ENCODE results near the gene MAMDC4.
"Not testable (repeated sequence)": the region's sequence is repeated elsewhere in the genome, so short reads cannot be mapped to it uniquely, and the experiment has no call there.

Gene MAMDC4

DNA sequence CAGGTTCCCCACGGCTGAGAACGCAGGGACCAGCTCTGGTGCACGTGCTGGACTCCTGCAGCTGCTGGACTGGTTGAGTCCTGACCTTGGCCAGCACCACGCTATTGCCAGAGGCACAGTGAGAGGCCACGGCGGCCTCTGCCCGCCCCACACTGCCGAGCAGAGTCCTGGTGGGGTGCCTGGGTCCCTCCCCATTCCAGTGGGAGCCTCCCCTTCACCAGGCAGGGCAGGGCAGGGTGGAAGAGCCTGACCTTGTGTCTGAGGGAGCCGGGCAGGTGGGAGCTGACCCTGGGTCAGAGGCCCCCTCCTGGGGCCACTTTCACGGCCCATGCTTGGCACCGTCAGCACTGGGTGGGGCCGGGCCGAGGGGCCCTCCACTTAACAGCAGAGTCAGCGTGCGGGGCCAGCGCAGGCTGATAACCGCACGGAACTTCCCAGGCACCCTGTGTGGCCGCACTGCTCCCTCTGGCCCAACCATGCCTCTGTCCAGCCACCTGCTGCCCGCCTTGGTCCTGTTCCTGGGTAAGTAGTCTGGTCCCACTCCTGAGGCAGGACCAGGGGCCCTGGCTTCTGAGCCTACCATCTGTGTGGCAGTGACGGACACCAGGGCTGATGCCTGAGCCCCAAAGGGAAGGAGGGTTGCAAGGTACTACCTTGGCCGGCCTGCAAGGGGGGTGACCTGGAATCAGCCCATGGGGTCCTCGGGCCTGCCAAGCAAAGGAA lies at the start of gene MAMDC4:
Gene MAMDC4 (plus strand): TSS at position 406 of the 723 bp plus-strand sequence. CDS start 71 bp downstream, at position 477.
- H3K27me3 ChIP-seq: peaks cover 8% of the 10 kb centered on the region; the same call in 1 of the 2 replicates
- H4K20me1 ChIP-seq: peaks cover 53% of the 10 kb centered on the region
- H3K4me1 ChIP-seq: peaks cover 65% of the 10 kb centered on the region
- no peak within 1 kb of the TSS; the same call in 1 of the 2 replicates for H3K9ac ChIP-seq
- TF ChIP-seq Cebpa-rat (IDR thresholded peaks at IDR 0.05): no peak
- H3K27ac ChIP-seq: no peak within 1 kb of the TSS
- H3K4me3 ChIP-seq: no peak within 1 kb of the TSS
- H3K9me3 ChIP-seq: no peaks in the 10 kb centered on the region
- H3K36me3 ChIP-seq: peaks cover 26% of the 10 kb centered on the region
- no peak within 1 kb of the TSS for H3K4me2 ChIP-seq

DNA sequence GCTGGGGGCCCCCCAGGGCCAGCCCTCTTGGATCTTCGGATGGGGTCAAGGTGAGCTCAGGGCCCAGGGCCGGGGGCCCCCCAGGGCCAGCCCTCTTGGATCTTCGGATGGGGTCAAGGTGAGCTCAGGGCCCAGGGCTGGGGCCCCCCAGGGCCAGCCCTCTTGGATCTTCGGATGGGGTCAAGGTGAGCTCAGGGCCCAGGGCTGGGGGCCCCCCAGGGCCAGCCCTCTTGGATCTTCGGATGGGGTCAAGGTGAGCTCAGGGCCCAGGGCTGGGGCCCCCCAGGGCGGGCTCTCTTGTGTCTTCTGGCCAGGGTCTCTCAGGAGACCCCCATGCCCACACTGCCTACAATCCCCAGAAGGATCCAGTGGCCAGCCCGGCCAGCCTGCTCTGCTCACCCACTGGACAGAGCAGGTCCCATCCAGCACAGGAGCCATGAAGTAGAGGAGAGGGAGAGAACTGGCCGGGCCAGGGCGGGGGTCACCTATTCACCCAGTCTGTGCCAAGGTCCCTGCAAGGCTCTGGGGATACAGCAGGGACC lies 49.1 kb upstream of the MAMDC4 start:
- H3K27me3 ChIP-seq, H3K9ac ChIP-seq, H3K9me3 ChIP-seq, H3K4me2 ChIP-seq, H3K27ac ChIP-seq, H3K4me3 ChIP-seq: not testable (repeated sequence)
- Histone ChIP-seq H3K4me1 (peaks cover 58% of the 10 kb centered on the region), H4K20me1 (peaks cover 13% of the 10 kb centered on the region), H3K36me3 (peaks cover 36% of the 10 kb centered on the region)

DNA sequence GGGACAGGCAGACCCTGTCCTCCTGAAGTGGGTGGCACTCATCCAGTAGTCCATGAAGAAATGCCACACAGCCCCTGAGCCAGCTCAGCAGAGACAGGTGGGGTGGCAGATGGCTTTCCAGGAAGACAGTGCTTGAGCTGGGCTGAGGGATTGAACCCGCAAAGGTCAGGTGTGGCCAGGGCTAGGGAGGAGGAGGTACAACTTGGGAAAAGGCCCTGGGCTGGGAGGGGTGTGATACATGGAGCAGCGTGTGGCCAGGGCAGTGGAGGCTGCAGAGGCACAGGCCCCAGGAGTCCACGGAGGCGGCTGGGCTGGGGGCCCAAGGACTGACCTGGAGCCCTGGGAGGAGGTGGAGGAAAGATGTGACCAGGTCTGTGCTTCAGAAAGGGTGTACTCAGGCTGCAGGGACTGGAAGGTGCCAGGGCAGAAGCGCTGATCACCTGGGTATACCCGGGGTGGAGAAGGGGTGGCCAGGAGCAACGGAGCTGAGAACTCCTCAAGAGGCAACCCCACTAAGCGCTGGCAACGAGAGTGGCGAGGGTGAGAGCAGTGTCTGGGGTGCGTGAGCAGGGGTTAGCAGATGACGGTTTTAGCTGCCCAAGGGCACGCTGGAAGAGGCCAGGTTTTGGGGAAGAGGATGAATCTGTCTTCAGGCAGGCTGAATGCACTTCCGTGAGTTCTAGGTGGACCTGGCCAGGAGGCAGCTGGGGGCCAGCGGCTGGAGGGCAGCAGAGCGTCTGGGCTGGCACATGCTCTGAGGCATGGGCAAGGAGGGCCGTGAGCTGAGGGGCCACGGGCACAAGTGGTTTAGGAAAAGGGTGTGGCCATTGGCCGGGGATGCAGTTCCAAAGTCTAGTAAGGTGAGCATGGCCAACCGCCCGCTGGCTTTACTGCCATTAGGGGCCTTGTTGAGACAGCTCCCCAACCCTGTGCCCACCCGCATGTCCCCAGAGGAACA lies 48.3 kb upstream of the MAMDC4 start:
- Histone ChIP-seq H3K9me3 (no peaks in the 10 kb centered on the region), H3K27ac (no peak overlapping the region), H3K27me3 (peaks cover 7% of the 10 kb centered on the region), H3K36me3 (peaks cover 36% of the 10 kb centered on the region), H3K9ac (no peak overlapping the region), H4K20me1 (peaks cover 17% of the 10 kb centered on the region), H3K4me3 (no peak overlapping the region), H3K4me1 (peaks cover 55% of the 10 kb centered on the region), H3K4me2 (no peak overlapping the region)
- TF ChIP-seq Cebpa-rat (IDR thresholded peaks at IDR 0.05): no peak

DNA sequence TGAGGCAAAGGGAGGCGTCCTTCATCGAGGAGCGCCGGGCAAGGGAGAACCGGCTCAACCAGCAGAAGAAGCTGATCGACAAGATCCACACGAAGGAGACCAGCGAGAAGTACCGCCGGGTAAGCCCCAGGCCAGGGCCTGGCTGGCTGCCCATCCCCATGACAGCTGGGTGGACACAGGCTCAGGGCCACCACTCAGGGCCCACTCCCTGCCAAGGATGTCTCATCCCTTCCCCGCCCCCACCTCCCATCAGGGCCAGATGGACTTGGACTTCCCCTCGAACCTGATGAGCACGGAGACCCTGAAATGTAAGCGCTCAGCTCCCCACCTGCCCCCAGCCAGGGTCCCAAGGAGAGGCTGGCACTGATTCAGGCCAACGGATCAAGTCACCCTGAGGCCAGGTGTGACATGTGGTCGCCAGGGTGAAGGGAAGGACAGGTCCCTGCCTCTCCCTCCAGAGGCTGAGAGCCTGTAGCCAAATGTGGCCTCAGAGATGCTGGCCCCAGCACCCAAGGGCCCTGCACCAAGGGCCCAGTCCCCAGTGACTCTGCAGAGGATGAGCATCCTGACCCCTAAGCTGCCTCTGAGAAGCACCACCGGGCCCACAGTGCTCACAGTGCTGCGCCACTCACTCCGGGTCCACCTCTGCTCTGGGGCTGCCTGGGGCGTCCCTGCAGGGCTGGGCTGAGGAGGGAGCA lies 47.5 kb upstream of the MAMDC4 start:
- no peaks in the 10 kb centered on the region for H3K27me3 ChIP-seq
- no peak overlapping the region for H3K27ac ChIP-seq
- TF ChIP-seq Cebpa-rat (IDR thresholded peaks at IDR 0.05): no peak
- no peak overlapping the region for H3K4me3 ChIP-seq
- no peaks in the 10 kb centered on the region for H3K9me3 ChIP-seq
- H3K4me2 ChIP-seq: no peak overlapping the region
- peaks cover 40% of the 10 kb centered on the region for H3K36me3 ChIP-seq
- no peak overlapping the region for H3K9ac ChIP-seq
- peaks cover 22% of the 10 kb centered on the region for H4K20me1 ChIP-seq
- H3K4me1 ChIP-seq: peaks cover 55% of the 10 kb centered on the region

DNA sequence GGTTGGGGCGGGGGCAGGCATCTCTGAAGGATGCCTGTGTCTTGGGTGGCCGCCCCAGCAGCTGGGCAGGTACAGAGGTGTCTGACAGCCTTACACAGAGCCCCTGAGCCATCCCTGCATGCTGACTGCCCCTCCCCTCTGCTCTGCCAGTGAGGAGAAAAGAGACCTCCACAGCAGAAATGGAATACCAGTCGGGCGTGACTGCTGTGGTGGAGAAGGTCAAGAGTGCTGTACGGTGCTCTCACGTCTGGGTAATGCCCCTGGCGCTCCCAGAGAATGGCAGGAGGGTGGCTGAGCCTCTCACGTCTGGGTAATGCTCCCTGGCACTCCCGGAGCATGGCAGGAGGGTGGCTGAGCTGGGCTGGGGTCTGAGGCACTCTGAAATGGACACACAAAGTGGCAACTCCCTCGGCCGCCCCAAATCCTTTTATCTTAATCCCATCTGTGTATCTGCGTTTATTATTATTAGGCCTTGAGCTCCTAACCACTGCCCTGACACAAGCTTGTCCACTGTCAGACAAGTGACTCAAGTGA lies 46.9 kb upstream of the MAMDC4 start:
- Histone ChIP-seq H3K36me3 (peaks cover 46% of the 10 kb centered on the region), H3K9ac (no peak overlapping the region), H3K27me3 (no peaks in the 10 kb centered on the region), H3K9me3 (no peaks in the 10 kb centered on the region), H3K4me1 (peaks cover 59% of the 10 kb centered on the region), H4K20me1 (peaks cover 28% of the 10 kb centered on the region), H3K4me3 (no peak overlapping the region), H3K27ac (no peak overlapping the region), H3K4me2 (no peak overlapping the region)
- no peak for TF ChIP-seq Cebpa-rat (IDR thresholded peaks at IDR 0.05)

DNA sequence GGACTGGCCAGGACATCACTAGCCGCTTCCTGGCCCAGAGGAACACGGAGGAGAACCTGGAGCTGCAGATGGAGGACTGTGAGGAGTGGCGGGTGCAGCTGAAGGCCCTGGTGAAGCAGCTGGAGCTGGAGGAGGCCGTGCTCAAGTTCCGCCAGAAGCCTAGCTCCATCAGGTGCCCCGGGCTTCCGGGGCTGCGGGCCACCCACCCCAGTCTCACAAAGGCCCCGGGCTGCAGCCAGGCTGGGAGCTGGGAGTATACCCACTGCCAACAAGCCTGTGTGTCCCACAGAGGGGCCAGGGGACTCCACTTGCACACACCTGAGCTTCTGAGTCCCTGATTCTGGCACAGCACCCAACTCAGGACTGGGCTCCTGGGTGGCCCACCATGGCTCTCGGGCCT lies 46.1 kb upstream of the MAMDC4 start:
- H3K9ac ChIP-seq: peak overlapping the region; percentile 99; the same call in 1 of the 2 replicates
- no peak for TF ChIP-seq Cebpa-rat (IDR thresholded peaks at IDR 0.05)
- no peak overlapping the region for H3K27ac ChIP-seq
- no peaks in the 10 kb centered on the region for H3K27me3 ChIP-seq
- no peaks in the 10 kb centered on the region for H3K9me3 ChIP-seq
- peak overlapping the region; percentile 97 for H3K4me2 ChIP-seq
- H4K20me1 ChIP-seq: peaks cover 31% of the 10 kb centered on the region
- H3K36me3 ChIP-seq: peaks cover 54% of the 10 kb centered on the region
- H3K4me1 ChIP-seq: peaks cover 60% of the 10 kb centered on the region
- no peak overlapping the region for H3K4me3 ChIP-seq

DNA sequence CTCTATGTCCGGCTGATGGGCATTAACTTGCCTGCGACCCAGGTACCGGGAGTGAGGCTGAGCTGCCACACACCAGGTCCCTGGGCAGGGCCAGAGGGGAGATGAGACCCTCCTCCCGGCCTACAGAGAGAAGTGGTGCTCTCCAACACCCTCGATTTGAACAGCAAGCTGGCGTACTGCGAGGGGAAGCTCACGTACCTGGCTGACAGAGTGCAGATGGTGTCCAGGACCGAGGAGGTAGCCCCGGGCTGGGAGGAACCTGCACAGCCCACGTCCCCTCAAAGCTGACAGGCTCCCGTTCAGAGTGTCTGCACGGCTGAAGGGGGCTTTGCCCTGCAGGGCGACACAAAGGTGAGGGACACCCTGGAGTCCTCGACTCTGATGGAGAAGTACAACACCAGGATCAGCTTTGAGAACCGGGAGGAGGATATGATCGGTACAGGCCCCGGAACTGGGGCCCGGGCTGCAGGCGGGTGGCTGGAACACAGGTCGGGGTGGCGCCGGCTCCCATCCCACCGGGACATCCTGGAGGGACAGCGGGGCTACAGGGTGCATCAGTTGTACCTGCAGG lies 45.4 kb upstream of the MAMDC4 start:
- H3K27ac ChIP-seq: peak overlapping the region; percentile 98
- H3K4me2 ChIP-seq: peak overlapping the region; percentile 97
- H3K36me3 ChIP-seq: peaks cover 60% of the 10 kb centered on the region
- peaks cover 38% of the 10 kb centered on the region for H4K20me1 ChIP-seq
- no peaks in the 10 kb centered on the region for H3K9me3 ChIP-seq
- no peak for TF ChIP-seq Cebpa-rat (IDR thresholded peaks at IDR 0.05)
- H3K27me3 ChIP-seq: no peaks in the 10 kb centered on the region
- H3K4me1 ChIP-seq: peaks cover 60% of the 10 kb centered on the region
- peak overlapping the region; percentile 100 for H3K4me3 ChIP-seq
- H3K9ac ChIP-seq: peak overlapping the region; percentile 99

DNA sequence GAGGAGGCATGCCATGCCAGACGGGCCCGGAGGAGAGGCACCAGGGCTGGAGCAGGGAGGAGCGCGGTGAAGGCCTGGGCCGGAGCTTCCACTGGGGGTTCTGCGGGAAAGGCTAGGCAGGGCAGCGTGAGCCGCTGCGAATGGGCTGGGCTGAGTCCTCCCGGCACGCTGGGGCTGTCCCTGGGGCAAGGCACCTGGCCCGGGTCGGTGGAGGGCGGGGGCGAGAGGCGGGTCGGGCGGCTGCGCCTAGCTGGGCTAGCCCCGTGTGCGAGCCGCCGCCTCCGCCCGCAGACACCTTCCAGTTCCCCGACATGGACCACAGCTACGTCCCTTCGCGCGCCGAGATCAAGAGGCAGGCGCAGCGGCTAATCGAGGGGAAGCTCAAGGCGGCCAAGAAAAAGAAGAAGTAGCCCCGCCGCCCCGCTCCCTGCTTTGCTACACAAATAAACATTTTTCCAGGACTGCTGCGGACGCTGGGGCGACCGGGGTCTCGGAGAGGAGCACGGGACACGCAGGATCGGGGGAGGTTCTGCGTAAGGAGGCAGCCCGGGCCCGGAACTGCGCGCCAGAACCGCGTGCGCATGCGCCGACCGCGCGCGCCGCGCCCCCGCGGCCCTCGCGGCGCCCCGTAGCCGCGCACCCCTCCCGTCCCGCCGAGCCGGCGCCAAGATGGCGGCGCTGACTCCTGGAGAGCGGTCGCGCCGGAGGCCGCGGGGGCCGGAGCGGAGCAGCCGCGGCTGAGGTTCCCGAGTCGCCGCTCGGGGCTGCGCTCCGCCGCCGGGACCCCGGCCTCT lies 44.7 kb upstream of the MAMDC4 start, which contains the start of gene RABL6:
Gene RABL6 (plus strand): TSS at position 668 of the 794 bp plus-strand sequence. CDS start 249 bp downstream, outside the sequence.
- TF ChIP-seq Cebpa-rat (IDR thresholded peaks at IDR 0.05): no peak
- H3K4me3 ChIP-seq: peak within 1 kb of the TSS; percentile 100
- no peaks in the 10 kb centered on the region for H3K9me3 ChIP-seq
- H4K20me1 ChIP-seq: peaks cover 45% of the 10 kb centered on the region
- peak within 1 kb of the TSS; percentile 98 for H3K27ac ChIP-seq
- H3K9ac ChIP-seq: peak within 1 kb of the TSS; percentile 99
- no peaks in the 10 kb centered on the region for H3K27me3 ChIP-seq
- peaks cover 68% of the 10 kb centered on the region for H3K36me3 ChIP-seq
- H3K4me1 ChIP-seq: peaks cover 53% of the 10 kb centered on the region
- peak within 1 kb of the TSS; percentile 97 for H3K4me2 ChIP-seq

All from BLaER1 (cell line).